Stimulated activated CD4-positive, alpha-beta T cell treated with anti-CD3 and anti-CD28 coated beads, Interleukin-15, amount 100 ng/mL, for 1 hour (primary cell): ENCODE results near the gene URB1.
"Not testable (repeated sequence)": the region's sequence is repeated elsewhere in the genome, so short reads cannot be mapped to it uniquely, and the experiment has no call there.

Source experiments
- DNase-seq, 2 donors: peaks; one replicate each; pipeline ENCODE4 v3.0.0-alpha.2; 2020; ENCODE audit warnings: low read depth in 1 of 2, low spot score in 1 of 2

Gene URB1

DNA sequence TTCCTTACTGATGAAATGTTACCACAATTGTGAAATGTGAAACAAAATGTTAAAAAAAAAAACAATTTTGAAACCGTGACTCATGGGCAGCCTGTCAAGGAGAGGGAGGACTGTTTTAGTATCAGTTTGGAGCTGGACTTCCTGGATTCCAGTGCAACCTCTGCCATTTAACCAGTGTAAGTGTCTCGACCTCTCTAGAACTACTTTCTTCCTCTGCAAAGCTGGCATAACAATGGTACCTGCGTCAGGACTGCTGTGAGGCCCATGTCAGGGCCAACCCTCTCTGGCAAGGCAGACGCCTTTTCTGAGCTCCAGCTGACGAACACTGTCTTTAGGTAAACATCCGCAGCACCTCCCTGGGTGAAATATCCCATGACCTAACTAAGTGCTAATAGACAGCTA is 20.9 kb downstream of the URB1 start:
- DNase-seq, result no peak

GRCh38 chr21:32370998-32371766 is 21.6 kb downstream of the URB1 start:
- DNase-seq, result no peak

DNA sequence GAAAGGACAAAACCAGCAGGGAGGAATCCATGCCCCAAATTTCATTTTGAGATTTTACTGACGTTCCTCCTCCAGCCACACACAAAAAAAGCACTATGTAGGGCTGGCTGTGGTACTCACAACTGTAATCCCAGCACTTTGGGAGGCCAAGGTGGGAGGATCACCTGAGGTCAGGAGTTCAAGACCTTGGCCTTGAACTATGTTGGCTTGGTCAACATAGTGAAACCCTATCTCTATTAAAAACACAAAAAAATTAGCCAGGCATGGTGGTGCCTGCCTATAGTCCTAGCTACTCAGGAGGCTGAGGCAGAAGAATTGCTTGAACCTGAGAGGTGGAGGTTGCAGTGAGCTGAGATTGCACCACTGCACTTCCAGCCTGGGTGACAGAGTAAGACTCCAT is 23.9 kb downstream of the URB1 start:
- not testable (repeated sequence) for DNase-seq

- DNase-seq, result no peak
Observed at GRCh38 chr21:32368386-32368785, 24.4 kb downstream of the URB1 start.

DNA sequence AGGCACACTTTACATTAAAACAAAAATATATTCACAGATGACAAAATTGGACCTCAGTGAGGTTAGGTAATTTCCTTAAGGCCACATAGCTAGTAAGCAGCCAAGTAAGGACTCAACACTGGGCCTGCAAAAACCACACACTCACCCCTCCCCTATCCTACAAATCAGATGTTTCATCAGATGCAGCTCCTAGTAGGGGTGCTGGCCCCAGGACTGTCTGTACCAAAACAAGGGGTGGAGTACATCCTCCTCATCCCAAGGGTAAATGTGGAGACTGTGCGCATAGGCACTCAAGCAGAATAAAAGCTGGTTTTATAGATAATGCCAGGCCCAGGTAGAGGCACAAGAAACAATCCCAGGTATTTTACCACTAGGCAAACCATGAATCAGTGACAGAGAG is 25.7 kb downstream of the URB1 start:
- no peak for DNase-seq

GRCh38 chr21:32366191-32366590 is 26.6 kb downstream of the URB1 start:
- DNase-seq, result no peak

- no peak for DNase-seq
Observed at GRCh38 chr21:32364796-32365195, 28.0 kb downstream of the URB1 start.

GRCh38 chr21:32364387-32364786 is 28.4 kb downstream of the URB1 start:
- DNase-seq, result no peak

GRCh38 chr21:32360401-32360975 is 32.3 kb downstream of the URB1 start:
- no peak for DNase-seq

- DNase-seq, result no peak
Observed at GRCh38 chr21:32359719-32360260, 33.0 kb downstream of the URB1 start.

DNA sequence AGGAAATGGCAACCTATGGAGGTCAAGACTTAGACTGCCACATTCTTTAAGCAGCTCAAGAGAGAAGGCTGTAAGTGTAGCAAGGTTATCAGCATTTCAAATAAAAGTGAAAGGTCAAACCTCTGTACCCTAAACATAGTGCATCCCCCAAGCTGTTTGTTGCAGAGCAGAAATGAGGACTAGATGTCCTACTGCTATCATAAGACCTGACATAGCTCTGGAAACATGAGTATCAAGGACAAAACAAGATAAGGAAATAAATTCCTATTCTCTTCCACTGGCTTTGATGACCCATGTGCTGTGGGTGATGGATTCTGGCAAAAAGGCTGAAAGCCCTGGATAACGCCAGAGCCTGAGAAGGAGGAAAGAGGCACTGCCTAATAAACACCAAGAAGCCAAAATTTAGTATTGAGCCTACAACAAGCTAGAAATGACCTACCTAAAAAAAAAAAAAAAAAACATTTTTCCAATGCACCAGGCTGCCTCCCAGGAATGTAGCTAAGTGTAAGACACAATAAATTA is 35.9 kb downstream of the URB1 start:
- no peak for DNase-seq

DNA sequence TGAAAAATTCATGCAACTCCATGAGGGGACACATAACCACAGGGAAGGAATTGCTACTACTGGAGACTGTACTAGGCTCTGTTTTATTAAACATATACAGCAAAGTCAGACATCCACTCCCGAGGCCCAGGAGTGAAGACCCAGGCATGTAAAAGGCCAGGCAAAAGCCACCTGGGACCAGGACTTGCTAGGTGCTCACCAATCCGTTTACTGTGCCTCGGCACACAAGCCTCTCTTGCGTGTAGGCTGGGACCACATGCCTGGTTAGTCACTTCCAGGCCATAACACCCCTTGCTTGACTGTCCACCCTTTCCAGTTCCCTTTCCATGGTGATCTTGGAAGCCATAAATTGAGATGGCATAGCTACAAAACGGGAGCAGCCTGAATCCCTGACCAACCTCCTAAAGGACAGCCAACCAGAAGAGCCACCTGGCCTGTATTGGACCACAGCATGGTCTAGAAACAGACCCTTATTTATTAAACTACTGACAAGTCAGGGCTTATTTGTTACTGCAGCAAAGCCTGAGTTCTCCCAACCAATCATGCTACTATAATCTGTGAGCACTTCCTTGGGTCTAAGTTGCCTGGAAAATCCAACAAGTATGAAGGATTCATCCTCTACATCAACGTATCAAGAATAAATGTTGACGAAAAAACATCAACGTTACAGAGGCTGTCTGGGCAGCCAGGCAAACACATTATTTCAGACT is 39.7 kb downstream of the URB1 start:
- DNase-seq, result no peak

DNA sequence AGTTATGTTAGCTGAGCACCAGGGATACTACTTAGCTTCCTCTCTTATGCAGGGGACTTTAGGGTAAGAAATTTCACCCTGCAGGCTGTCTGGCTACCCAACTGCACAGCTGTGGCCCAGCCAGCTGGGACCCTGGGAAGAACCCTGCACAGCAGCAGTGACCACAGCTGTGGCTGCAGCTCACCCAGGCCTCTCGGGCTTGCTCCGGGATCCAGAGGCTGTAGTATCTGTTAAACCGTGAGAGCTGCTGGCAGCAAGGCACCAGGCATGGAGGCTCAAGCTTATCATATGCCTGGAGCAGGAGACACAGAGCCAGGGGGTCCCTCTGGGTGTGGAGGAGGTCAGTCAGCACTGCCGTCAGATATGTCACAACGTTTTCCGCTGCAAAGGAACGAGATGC is 40.3 kb downstream of the URB1 start:
- DNase-seq, result no peak

DNA sequence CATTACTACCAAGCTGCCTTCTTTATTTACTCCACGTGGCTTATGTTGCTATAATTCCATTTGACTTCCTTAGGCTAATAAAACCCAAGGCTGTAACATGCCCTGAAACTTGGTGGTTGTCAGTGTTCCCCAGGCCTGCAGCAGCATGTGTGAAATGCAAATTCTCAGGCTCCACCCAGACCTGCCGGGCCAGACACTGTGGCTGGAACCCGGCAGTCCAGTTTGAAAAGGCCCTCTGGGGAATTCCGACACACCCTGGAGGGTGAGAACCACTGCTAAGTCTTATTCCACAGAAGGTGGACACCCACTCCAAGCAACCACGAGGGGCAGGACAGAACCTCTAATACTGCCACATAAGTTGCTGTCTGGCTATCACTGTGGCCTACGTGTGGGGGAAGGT is 41.4 kb downstream of the URB1 start:
- DNase-seq, result no peak

GRCh38 chr21:32350981-32351380 is 41.8 kb downstream of the URB1 start:
- no peak for DNase-seq

DNA sequence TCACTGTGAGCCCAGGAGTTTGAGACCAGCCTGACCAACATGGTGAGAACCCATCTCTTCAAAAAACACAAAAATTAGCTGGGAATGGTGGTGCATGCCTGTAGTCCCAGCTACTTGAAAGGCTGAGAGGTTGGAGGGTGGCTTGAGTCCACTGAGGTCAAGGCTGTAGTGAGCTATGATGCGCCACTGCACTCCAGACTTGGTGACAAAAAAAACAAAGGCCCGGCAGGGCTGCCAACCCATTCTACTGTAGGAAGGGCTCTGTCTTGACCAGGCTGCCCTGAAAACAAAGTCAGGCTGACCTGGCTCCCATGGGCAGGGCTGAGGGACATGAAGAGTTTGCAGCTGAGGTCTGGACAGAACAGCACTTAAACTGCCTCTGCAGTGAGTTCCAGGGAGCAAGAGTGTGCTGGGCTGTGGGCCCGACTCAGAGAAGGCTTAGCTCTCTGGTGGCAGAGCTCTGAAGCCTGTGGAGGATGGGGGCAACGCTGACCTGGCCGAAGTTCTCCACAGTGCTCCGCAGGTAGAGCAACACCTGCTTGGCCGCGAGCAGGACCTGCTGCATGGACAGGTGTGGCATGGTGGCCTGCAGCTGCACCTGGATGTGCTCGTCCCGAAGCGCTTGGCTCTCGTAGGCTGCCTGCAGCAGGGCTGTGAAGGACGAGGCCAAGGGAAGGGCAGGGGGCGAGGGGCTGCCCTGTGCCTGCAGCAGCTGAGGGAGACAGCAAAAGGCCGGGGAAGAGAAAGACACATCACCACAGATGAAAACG is 42.4 kb downstream of the URB1 start:
- no peak for DNase-seq

GRCh38 chr21:32349333-32349944 is 43.4 kb downstream of the URB1 start:
- no peak for DNase-seq

DNA sequence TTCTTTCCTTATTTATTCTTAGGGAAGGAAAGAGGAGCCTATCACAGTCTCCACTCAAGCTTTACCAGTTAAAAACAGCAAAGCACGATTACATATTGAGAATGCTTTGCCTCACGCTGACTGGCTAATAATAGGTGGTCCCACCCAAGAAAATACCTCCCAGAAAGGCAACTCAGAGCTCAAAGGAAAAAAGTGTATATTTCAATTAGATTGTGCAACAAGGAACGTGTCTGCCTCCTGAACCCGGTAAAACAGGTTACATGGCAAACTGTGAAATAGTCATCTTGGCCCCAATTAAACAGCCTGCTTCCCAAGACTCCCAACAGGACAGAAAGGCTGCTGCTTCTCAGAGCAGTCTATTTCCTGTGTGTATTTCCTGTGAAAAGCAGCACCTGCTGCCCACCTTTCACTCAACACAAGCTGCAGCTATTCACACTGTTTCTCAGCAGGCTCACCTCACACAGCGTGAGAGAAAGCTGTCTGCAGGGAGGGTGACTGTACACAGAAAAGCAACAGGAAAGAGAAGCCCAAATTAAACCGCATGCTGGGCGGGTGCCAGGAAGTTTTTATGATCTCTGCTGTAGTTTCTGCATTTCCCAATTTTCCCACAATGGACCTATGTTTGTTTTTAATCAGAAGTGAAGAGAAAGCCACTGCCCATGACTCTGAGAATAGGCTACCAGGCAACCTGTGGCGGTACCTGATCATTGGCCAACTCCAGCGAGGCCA is 44.0 kb downstream of the URB1 start:
- no peak for DNase-seq

GRCh38 chr21:32347977-32348376 is 44.8 kb downstream of the URB1 start:
- no peak for DNase-seq

DNA sequence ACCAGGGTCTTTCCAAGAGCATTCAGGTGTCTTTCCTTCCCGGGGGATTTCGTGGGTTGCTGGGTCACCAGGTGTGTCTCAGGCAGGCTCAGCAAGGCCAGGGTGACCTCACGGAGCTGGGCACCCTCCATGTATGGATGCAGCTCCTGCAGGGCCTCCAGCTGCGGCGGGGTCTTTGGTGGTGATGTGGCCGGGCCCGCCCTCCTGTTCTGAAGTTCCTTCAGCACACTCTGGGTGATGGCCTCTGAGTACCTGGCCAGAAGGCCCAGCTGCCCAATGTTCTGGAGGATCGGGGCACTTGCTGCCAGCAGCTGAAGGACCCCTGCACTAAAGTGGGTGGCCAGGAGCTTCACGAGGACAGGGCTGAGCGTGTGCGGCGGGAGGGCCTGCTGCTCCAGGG is 45.5 kb downstream of the URB1 start:
- DNase-seq, result no peak
